ENCODE results near the gene CCDC81.

GRCh38 chr11:86355256-86355655 lies 19.4 kb upstream of the CCDC81 start:
- TF ChIP-seq CTCF (conservative IDR thresholded peaks at IDR 0.05 in 1 of 2, IDR thresholded peaks at IDR 0.05 in 1 of 2; ENCODE audit: extremely low read depth in 1 of 2, insufficient read depth in 1 of 2, low read depth in 1 of 2, low read length in 2 of 2), result no peak
- no peak for TF ChIP-seq EZH2 (IDR thresholded peaks at IDR 0.05; ENCODE audit: borderline replicate concordance, low read length)
